GM23338 (cell line): Measurements from ENCODE around the gene HHEX. TPM values are rescaled to one million over a fixed set of nuclear protein-coding genes. Genes with fewer than 3 reads are reported as not detected.

Experiments
- ATAC-seq: fragments of 200-7000 bp; cut with Tn5 transposase; 3 replicates; pipeline ENCODE4 v1.9.1; 2020
- DNase-seq: peaks from one replicate; pipeline ENCODE4 v3.0.0-alpha.2; 2015; ENCODE audit warnings: low spot score
- H2AFZ ChIP-seq: fragments of 200-600 bp; sonication (generic); 2 replicates; pipeline ENCODE4 v1.8.0; 2016; ENCODE audit warnings: antibody characterized with exemption, mild to moderate bottlenecking, moderate library complexity
- H3F3A ChIP-seq: fragments of 200-600 bp; sonication (generic); replicated peaks from 2 replicates; pipeline ENCODE4 v1.8.0; 2017; ENCODE audit warnings: antibody characterized with exemption, mixed run types, low read depth
- H3K27ac ChIP-seq: fragments of 200-600 bp; sonication (generic); 2 replicates; pipeline ENCODE4 v1.6.1; 2016; ENCODE audit warnings: low read depth
- H3K27me3 ChIP-seq: fragments of 200-600 bp; sonication (generic); 2 replicates; pipeline ENCODE4 v1.8.0; 2016; ENCODE audit warnings: mild to moderate bottlenecking, mixed run types, moderate library complexity; ENCODE audit not compliant: insufficient read depth
- H3K36me3 ChIP-seq: fragments of 200-600 bp; sonication (generic); 2 replicates; pipeline ENCODE4 v1.8.0; 2016; ENCODE audit warnings: mild to moderate bottlenecking; ENCODE audit not compliant: insufficient read depth
- H3K4me1 ChIP-seq: fragments of 200-600 bp; sonication (generic); 2 replicates; pipeline ENCODE4 v1.8.0; 2016; ENCODE audit warnings: mild to moderate bottlenecking, moderate library complexity; ENCODE audit not compliant: insufficient read depth
- H3K4me2 ChIP-seq: fragments of 200-600 bp; sonication (generic); 2 replicates; pipeline ENCODE4 v1.7.1; 2017; ENCODE audit warnings: mixed run types
- H3K4me3 ChIP-seq: fragments of 200-600 bp; sonication (generic); 2 replicates; pipeline ENCODE4 v1.6.1; 2016; ENCODE audit warnings: mixed run types
- H3K79me2 ChIP-seq: fragments of 200-600 bp; sonication (generic); replicated peaks from 2 replicates; pipeline ENCODE4 v1.8.0; 2017; ENCODE audit warnings: mild to moderate bottlenecking; ENCODE audit not compliant: insufficient read depth
- H3K9me2 ChIP-seq: fragments of 200-600 bp; sonication (generic); 2 replicates; pipeline ENCODE4 v1.8.0; 2017; ENCODE audit not compliant: insufficient read depth
- H4K20me1 ChIP-seq: fragments of 200-600 bp; sonication (generic); replicated peaks from 2 replicates; pipeline ENCODE4 v1.8.0; 2017; ENCODE audit warnings: mild to moderate bottlenecking; ENCODE audit not compliant: insufficient read depth
- H3K27ac Mint-ChIP-seq: 2 replicates; pipeline ENCODE4 v1.8.0; 2020; ENCODE audit warnings: inconsistent platforms, mild to moderate bottlenecking, moderate library complexity, mixed read lengths
- H3K27me3 Mint-ChIP-seq: 3 replicates; pipeline ENCODE4 v1.8.0; 2022; ENCODE audit warnings: low read depth, mild to moderate bottlenecking, moderate library complexity, mixed read lengths, inconsistent platforms; ENCODE audit not compliant: insufficient read depth, poor library complexity
- H3K36me3 Mint-ChIP-seq: 3 replicates; pipeline ENCODE4 v1.8.0; 2021; ENCODE audit warnings: low read depth, mild to moderate bottlenecking, inconsistent platforms, moderate library complexity, mixed read lengths
- H3K4me1 Mint-ChIP-seq: 3 replicates; pipeline ENCODE4 v1.8.0; 2020; ENCODE audit warnings: mild to moderate bottlenecking, inconsistent platforms, mixed read lengths
- H3K4me3 Mint-ChIP-seq: 3 replicates; pipeline ENCODE4 v1.8.0; 2021; ENCODE audit warnings: moderate library complexity, mild to moderate bottlenecking, inconsistent platforms, mixed read lengths
- H3K9me3 Mint-ChIP-seq: 3 replicates; pipeline ENCODE4 v1.8.0; 2020; ENCODE audit warnings: moderate library complexity, mild to moderate bottlenecking, inconsistent platforms, mixed read lengths
- CREB1 ChIP-seq: fragments of 250-450 bp; sonication (Bioruptor Pico); IDR thresholded peaks from 2 replicates; pipeline ENCODE4 v1.5.0; 2020; ENCODE audit warnings: low read depth, mild to moderate bottlenecking, moderate library complexity
- EZH2 ChIP-seq: fragments of 200-600 bp; sonication (generic); IDR thresholded peaks from one replicate; pipeline ENCODE4 v1.8.0; 2017; ENCODE audit warnings: antibody characterized with exemption, mild to moderate bottlenecking, low read depth; ENCODE audit not compliant: unreplicated experiment
- EZH2phosphoT487 ChIP-seq: fragments of 200-600 bp; sonication (generic); IDR thresholded peaks from one replicate; pipeline ENCODE4 v1.8.1; 2018; ENCODE audit warnings: antibody characterized with exemption; ENCODE audit not compliant: unreplicated experiment
- JUNB ChIP-seq: IDR thresholded peaks from one replicate; pipeline ENCODE4 v1.6.1; 2016; ENCODE audit warnings: antibody characterized with exemption; ENCODE audit not compliant: unreplicated experiment
- NANOG ChIP-seq: IDR thresholded peaks from 2 replicates; pipeline ENCODE4 v1.6.1; 2016; ENCODE audit warnings: antibody characterized with exemption, borderline replicate concordance
- POLR2AphosphoS5 ChIP-seq: IDR thresholded peaks from 2 replicates; pipeline ENCODE4 v1.6.1; 2016; ENCODE audit warnings: antibody characterized with exemption, low read depth
- STAT1 ChIP-seq: IDR thresholded peaks from one replicate; pipeline ENCODE4 v1.6.1; 2016; ENCODE audit warnings: antibody characterized with exemption; ENCODE audit not compliant: unreplicated experiment
- ZNF114 ChIP-seq: fragments of 250-450 bp; sonication (Bioruptor Pico); IDR thresholded peaks from 2 replicates; pipeline ENCODE4 v1.5.0; 2020; ENCODE audit warnings: mild to moderate bottlenecking, moderate library complexity
- ZNF331 ChIP-seq: fragments of 250-450 bp; sonication (Bioruptor Pico); IDR thresholded peaks from 2 replicates; pipeline ENCODE4 v1.5.0; 2020; ENCODE audit warnings: low read depth, mild to moderate bottlenecking, moderate library complexity
- ZNF462 ChIP-seq: fragments of 250-450 bp; sonication (Bioruptor Pico); IDR thresholded peaks from 2 replicates; pipeline ENCODE4 v1.5.0; 2020; ENCODE audit warnings: mild to moderate bottlenecking, moderate library complexity
- polyA plus RNA-seq: library from polyadenylated mRNA; unstranded; fragments of >200 nt; fragmentation: Nextera tagmentation; extraction: Ambion mirVana; gene quantifications from 2 replicates; pipeline ENCODE4 v1.2.1, GENCODE V29; 2016
- total RNA-seq: library from RNA; depleted of rRNA; stranded (reverse); fragments of >200 nt; shearing (Covaris generic); gene quantifications from 2 replicates; pipeline ENCODE4 v1.2.3, GENCODE V29; 2014
- TF ChIP-seq, protein P1 (sequence below): IDR thresholded peaks from 2 replicates; pipeline ENCODE4 v1.6.1; 2016; ENCODE audit warnings: antibody characterized with exemption
- TF ChIP-seq, protein P2 (sequence below), 2 experiments: fragments of 200-600 bp in 1 of 2; sonication (generic) in 1 of 2; conservative IDR thresholded peaks; 2 replicates each; pipeline versions ENCODE4 v1.5.1 to v1.6.1; 2016 to 2017; ENCODE audit warnings: antibody characterized with exemption in 2 of 2, low read depth in 2 of 2, mild to moderate bottlenecking in 2 of 2, moderate library complexity in 1 of 2
- TF ChIP-seq, protein P3 (sequence below): IDR thresholded peaks from one replicate; pipeline ENCODE4 v1.6.1; 2018; ENCODE audit warnings: antibody characterized with exemption; ENCODE audit not compliant: unreplicated experiment

Gene HHEX
- total and polyA plus RNA-seq, 2 experiments from 2014 or later, result 0.59 to 2.0 TPM

- no peaks in the 10 kb centered on the region for H3K36me3 Mint-ChIP-seq
- H3K27ac Mint-ChIP-seq, result no peak overlapping the region
- H3K4me3 Mint-ChIP-seq, result no peak overlapping the region
- peaks cover 5% of the 10 kb centered on the region; the same call in 1 of the 2 replicates for H3K9me2 ChIP-seq
- DNase-seq (no peak), ATAC-seq (no peak)
- no peak overlapping the region for H3K4me2 ChIP-seq
- no peak overlapping the region for H3K4me3 ChIP-seq
- no peak overlapping the region for H2AFZ ChIP-seq
- TF ChIP-seq EZH2, result no peak
- no peak for TF ChIP-seq NANOG
- no peak for TF ChIP-seq JUNB
- TF ChIP-seq, protein P1, sequence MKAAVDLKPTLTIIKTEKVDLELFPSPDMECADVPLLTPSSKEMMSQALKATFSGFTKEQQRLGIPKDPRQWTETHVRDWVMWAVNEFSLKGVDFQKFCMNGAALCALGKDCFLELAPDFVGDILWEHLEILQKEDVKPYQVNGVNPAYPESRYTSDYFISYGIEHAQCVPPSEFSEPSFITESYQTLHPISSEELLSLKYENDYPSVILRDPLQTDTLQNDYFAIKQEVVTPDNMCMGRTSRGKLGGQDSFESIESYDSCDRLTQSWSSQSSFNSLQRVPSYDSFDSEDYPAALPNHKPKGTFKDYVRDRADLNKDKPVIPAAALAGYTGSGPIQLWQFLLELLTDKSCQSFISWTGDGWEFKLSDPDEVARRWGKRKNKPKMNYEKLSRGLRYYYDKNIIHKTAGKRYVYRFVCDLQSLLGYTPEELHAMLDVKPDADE, result no peak
- TF ChIP-seq, protein P2, sequence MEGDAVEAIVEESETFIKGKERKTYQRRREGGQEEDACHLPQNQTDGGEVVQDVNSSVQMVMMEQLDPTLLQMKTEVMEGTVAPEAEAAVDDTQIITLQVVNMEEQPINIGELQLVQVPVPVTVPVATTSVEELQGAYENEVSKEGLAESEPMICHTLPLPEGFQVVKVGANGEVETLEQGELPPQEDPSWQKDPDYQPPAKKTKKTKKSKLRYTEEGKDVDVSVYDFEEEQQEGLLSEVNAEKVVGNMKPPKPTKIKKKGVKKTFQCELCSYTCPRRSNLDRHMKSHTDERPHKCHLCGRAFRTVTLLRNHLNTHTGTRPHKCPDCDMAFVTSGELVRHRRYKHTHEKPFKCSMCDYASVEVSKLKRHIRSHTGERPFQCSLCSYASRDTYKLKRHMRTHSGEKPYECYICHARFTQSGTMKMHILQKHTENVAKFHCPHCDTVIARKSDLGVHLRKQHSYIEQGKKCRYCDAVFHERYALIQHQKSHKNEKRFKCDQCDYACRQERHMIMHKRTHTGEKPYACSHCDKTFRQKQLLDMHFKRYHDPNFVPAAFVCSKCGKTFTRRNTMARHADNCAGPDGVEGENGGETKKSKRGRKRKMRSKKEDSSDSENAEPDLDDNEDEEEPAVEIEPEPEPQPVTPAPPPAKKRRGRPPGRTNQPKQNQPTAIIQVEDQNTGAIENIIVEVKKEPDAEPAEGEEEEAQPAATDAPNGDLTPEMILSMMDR (conservative IDR thresholded peaks at IDR 0.05; ENCODE audit: low read depth in 2 of 2), result no peak
- TF ChIP-seq, protein P3, sequence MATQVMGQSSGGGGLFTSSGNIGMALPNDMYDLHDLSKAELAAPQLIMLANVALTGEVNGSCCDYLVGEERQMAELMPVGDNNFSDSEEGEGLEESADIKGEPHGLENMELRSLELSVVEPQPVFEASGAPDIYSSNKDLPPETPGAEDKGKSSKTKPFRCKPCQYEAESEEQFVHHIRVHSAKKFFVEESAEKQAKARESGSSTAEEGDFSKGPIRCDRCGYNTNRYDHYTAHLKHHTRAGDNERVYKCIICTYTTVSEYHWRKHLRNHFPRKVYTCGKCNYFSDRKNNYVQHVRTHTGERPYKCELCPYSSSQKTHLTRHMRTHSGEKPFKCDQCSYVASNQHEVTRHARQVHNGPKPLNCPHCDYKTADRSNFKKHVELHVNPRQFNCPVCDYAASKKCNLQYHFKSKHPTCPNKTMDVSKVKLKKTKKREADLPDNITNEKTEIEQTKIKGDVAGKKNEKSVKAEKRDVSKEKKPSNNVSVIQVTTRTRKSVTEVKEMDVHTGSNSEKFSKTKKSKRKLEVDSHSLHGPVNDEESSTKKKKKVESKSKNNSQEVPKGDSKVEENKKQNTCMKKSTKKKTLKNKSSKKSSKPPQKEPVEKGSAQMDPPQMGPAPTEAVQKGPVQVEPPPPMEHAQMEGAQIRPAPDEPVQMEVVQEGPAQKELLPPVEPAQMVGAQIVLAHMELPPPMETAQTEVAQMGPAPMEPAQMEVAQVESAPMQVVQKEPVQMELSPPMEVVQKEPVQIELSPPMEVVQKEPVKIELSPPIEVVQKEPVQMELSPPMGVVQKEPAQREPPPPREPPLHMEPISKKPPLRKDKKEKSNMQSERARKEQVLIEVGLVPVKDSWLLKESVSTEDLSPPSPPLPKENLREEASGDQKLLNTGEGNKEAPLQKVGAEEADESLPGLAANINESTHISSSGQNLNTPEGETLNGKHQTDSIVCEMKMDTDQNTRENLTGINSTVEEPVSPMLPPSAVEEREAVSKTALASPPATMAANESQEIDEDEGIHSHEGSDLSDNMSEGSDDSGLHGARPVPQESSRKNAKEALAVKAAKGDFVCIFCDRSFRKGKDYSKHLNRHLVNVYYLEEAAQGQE, result no peak
- no peak for TF ChIP-seq STAT1
- TF ChIP-seq POLR2AphosphoS5, result no peak
- TF ChIP-seq ZNF462 (CRISPR knock-in tag), result no peak
- TF ChIP-seq EZH2phosphoT487, result no peak
- TF ChIP-seq CREB1, result no peak
- no peak for TF ChIP-seq ZNF331
- TF ChIP-seq ZNF114, result no peak
- no peaks in the 10 kb centered on the region for H3K36me3 ChIP-seq
- no peak overlapping the region for H3K27ac ChIP-seq
- H4K20me1 ChIP-seq, result no peaks in the 10 kb centered on the region
- H3K27me3 Mint-ChIP-seq, result no peaks in the 10 kb centered on the region
- no peaks in the 10 kb centered on the region for H3K4me1 Mint-ChIP-seq
- no peaks in the 10 kb centered on the region for H3K4me1 ChIP-seq
- no peaks in the 10 kb centered on the region for H3K9me3 Mint-ChIP-seq
- H3K79me2 ChIP-seq, result no peaks in the 10 kb centered on the region
- no peaks in the 10 kb centered on the region for H3K27me3 ChIP-seq
- H3F3A ChIP-seq, result no peaks in the 10 kb centered on the region
Measured at GRCh38 chr10:92734301-92734700, 44.5 kb downstream of the HHEX start.
